Smooth muscle cell of bladder (primary cell): Measurements from ENCODE around the gene SLC2A6. TPM values are rescaled to one million over a fixed set of nuclear protein-coding genes. Genes with fewer than 3 reads are reported as not detected.

Source experiments
- total RNA-seq: library from RNA; depleted of rRNA; stranded (reverse); fragments of >200 nt; gene quantifications from 2 replicates; pipeline ENCODE4 v1.2.3, GENCODE V29; 2014

The SLC2A6 gene, protein sequence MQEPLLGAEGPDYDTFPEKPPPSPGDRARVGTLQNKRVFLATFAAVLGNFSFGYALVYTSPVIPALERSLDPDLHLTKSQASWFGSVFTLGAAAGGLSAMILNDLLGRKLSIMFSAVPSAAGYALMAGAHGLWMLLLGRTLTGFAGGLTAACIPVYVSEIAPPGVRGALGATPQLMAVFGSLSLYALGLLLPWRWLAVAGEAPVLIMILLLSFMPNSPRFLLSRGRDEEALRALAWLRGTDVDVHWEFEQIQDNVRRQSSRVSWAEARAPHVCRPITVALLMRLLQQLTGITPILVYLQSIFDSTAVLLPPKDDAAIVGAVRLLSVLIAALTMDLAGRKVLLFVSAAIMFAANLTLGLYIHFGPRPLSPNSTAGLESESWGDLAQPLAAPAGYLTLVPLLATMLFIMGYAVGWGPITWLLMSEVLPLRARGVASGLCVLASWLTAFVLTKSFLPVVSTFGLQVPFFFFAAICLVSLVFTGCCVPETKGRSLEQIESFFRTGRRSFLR
- 12.9 and 14.1 TPM in 2 replicates for total RNA-seq

GRCh38 chr9:133478851-133479711 is at the start of gene SLC2A6:
SLC2A6 (minus strand) TSS chr9:133479099; CDS start chr9:133479059, 40 bp downstream.

GRCh38 chr9:133524679-133525228 is 45.9 kb upstream of the SLC2A6 start, which contains the start of gene MYMK:
MYMK (minus strand) TSS chr9:133524959; CDS start chr9:133524844, 115 bp downstream.

GRCh38 chr9:133459476-133460404 is 19.2 kb downstream of the SLC2A6 start, which contains the start of gene CACFD1:
CACFD1 (plus strand) TSS chr9:133459978; CDS start chr9:133460067, 89 bp downstream.

GRCh38 chr9:133421615-133422542 is 57.0 kb downstream of the SLC2A6 start, which contains the start of gene ADAMTS13:
ADAMTS13 (plus strand) TSS chr9:133422367; CDS start chr9:133422444, 77 bp downstream.

Other genes with a start within 250 kb of the SLC2A6 start
- gene ABO, start 203.9 kb downstream of the SLC2A6 start, total RNA-seq, result not detected in 2 replicates
- gene SURF6, start 142.9 kb downstream of the SLC2A6 start, total RNA-seq, result 7.4 and 11.6 TPM in 2 replicates
- gene MED22, start 131.0 kb downstream of the SLC2A6 start, total RNA-seq, result 7.7 and 9.5 TPM in 2 replicates
- 2,732 and 3,145 TPM in 2 replicates for gene RPL7A, start 130.9 kb downstream of the SLC2A6 start, total RNA-seq
- gene SURF1, start 122.6 kb downstream of the SLC2A6 start, total RNA-seq, result 35.4 and 45.7 TPM in 2 replicates
- 9.8 and 11.6 TPM in 2 replicates for gene SURF2, start 122.5 kb downstream of the SLC2A6 start, total RNA-seq
- gene SURF4, start 103.0 kb downstream of the SLC2A6 start, total RNA-seq, result 474 and 583 TPM in 2 replicates
- gene STKLD1, start 102.7 kb downstream of the SLC2A6 start, total RNA-seq, result 0.55 and 0.57 TPM in 2 replicates
- 14.5 and 16.3 TPM in 2 replicates for gene REXO4, start 61.1 kb downstream of the SLC2A6 start, total RNA-seq
- gene ADAMTS13, start 56.7 kb downstream of the SLC2A6 start, total RNA-seq, result 1.00 and 2.2 TPM in 2 replicates
- gene CACFD1, start 19.1 kb downstream of the SLC2A6 start, total RNA-seq, result 6.5 and 8.4 TPM in 2 replicates
- not detected in 2 replicates for gene MYMK, start 45.9 kb upstream of the SLC2A6 start, total RNA-seq
- 2.3 TPM in 2 replicates for gene ADAMTSL2, start 55.6 kb upstream of the SLC2A6 start, total RNA-seq
- 0.18 and 0.28 TPM in 2 replicates for gene FAM163B, start 130.3 kb upstream of the SLC2A6 start, total RNA-seq
- not detected in 2 replicates for gene DBH, start 157.3 kb upstream of the SLC2A6 start, total RNA-seq